AG04449 (cell line): Measurements from ENCODE around the gene OTX2.

Experiments used
- CTCF ChIA-PET: fragments of 350-600 bp; formaldehyde crosslinking; extraction: SDS; loops from one replicate; lab custom pipeline; 2021; ENCODE audit warnings: antibody characterized with exemption; lab: Yijun Ruan, JAX
- POLR2A ChIA-PET: fragments of 400-600, 350-600 bp; formaldehyde crosslinking; extraction: SDS; loops from one replicate; lab custom pipeline; 2020; ENCODE audit warnings: antibody characterized with exemption, inconsistent platforms; lab: Yijun Ruan, JAX
- DNase-seq: peaks from one replicate; pipeline ENCODE4 v3.0.0-alpha.2; 2010; ENCODE audit warnings: low read depth, low spot score
- H3K4me3 ChIP-seq: 2 replicates; pipeline ENCODE4 v1.5.1; 2011; ENCODE audit warnings: low read depth, mild to moderate bottlenecking, control low read depth, low read length
- CTCF ChIP-seq: IDR thresholded peaks from one replicate; pipeline ENCODE4 v1.5.1; 2011; ENCODE audit warnings: mild to moderate bottlenecking, moderate library complexity, low read length, control low read depth, inconsistent platforms; ENCODE audit not compliant: insufficient read depth; ENCODE audit errors: missing control alignments

OTX2 gene

GRCh38 chr14:56759633-56760032 is 50.6 kb downstream of the OTX2 start:
- CTCF ChIA-PET = no interaction called here

GRCh38 chr14:56759094-56759493 is 51.2 kb downstream of the OTX2 start:
- H3K4me3 ChIP-seq = no peak overlapping the region
- no peak for TF ChIP-seq CTCF
- no peak for DNase-seq
- CTCF ChIA-PET = no interaction called here
- POLR2A ChIA-PET = no interaction called here

More at GRCh38 chr14:56759633-56760032, 50.6 kb downstream of the OTX2 start:
- H3K4me3 ChIP-seq = no peak overlapping the region
- no peak for TF ChIP-seq CTCF
- DNase-seq = no peak
- POLR2A ChIA-PET = no interaction called here

- ChIA-PET CTCF (no interaction called here), POLR2A (no interaction called here)
- no peak for TF ChIP-seq CTCF
- no peak for DNase-seq
- no peak overlapping the region for H3K4me3 ChIP-seq
Observed at GRCh38 chr14:56754921-56755320, 55.4 kb downstream of the OTX2 start.

- ChIA-PET CTCF (interaction anchor here (1.8 kb wide), 1 partner anchor 9 kb away, joined by 5 read pairs; no protein-coding TSS in a partner anchor), POLR2A (no interaction called here)
- H3K4me3 ChIP-seq = no peak overlapping the region
- TF ChIP-seq CTCF = no peak
- DNase-seq = no peak
Observed at GRCh38 chr14:56753396-56753795, 56.9 kb downstream of the OTX2 start.

- no peak overlapping the region for H3K4me3 ChIP-seq
- POLR2A ChIA-PET = no interaction called here
- no peak for DNase-seq
- no peak for TF ChIP-seq CTCF
- CTCF ChIA-PET = interaction anchor here (1.8 kb wide), 1 partner anchor 10 kb away, joined by 5 read pairs; no protein-coding TSS in a partner anchor
Observed at GRCh38 chr14:56752428-56752827, 57.9 kb downstream of the OTX2 start.

GRCh38 chr14:56751471-56751870 is 58.8 kb downstream of the OTX2 start:
- no peak for DNase-seq

More at GRCh38 chr14:56751471-56751870, 58.8 kb downstream of the OTX2 start:
- POLR2A ChIA-PET = no interaction called here
- no peak for TF ChIP-seq CTCF
- no peak overlapping the region for H3K4me3 ChIP-seq
- CTCF ChIA-PET = no interaction called here
